Measurements from ENCODE around the gene MPC1. TPM values are rescaled to one million over a fixed set of nuclear protein-coding genes. Genes with fewer than 3 reads are reported as not detected.
A peak's percentile ranks its signal among the peaks of the same experiment; 100 is the strongest.

Gene MPC1
- total and polyA plus RNA-seq, 4 donors = 36.7 to 128 (median 66.7) TPM

GRCh38 chr6:166379800-166380199, 2.9 kb downstream of the MPC1 start:
- H3K4me3 ChIP-seq (ENCODE audit: low read length in 2 of 2) = peak overlapping the region in 1 of 2 donors; percentile 37
- no peak for ATAC-seq (ENCODE audit: low FRiP score)
- intact Hi-C loops (cut with DNase I) = loop anchor here (5.0 kb wide), 2 partner anchors 37 to 248 kb away; partner anchors contain the start of genes RPS6KA2 (in 1 of the 2) and SFT2D1 (in 1 of the 2)

GRCh38 chr6:166379103-166379586, 3.6 kb downstream of the MPC1 start:
- WGBS, 2 donors = 82 to 89% methylated on average over 1 of the region's 1 CpG
- ATAC-seq (ENCODE audit: low FRiP score) (no peak), DNase-seq (no peak)
- intact Hi-C loops (cut with DNase I) = no loop called here
- H3K27ac ChIP-seq (ENCODE audit: low read depth in 1 of 2, low read length in 2 of 2) = no peak overlapping the region
- no peak overlapping the region for H3K4me3 ChIP-seq (ENCODE audit: low read length in 2 of 2)
- no peaks in the 10 kb centered on the region for H3K27me3 ChIP-seq (ENCODE audit: control insufficient read depth in 1 of 2, insufficient read depth in 2 of 2, low read length in 1 of 2)
- H3K9me3 ChIP-seq (ENCODE audit: control insufficient read depth, low read length) = no peaks in the 10 kb centered on the region
- H3K4me1 ChIP-seq (ENCODE audit: control insufficient read depth in 1 of 2, insufficient read depth in 2 of 2, low read length in 2 of 2) = no peaks in the 10 kb centered on the region
- no peaks in the 10 kb centered on the region for H3K36me3 ChIP-seq (ENCODE audit: control insufficient read depth in 1 of 2, insufficient read depth in 2 of 2, low read length in 1 of 2)

More at GRCh38 chr6:166379800-166380199, 2.9 kb downstream of the MPC1 start:
- H3K36me3 ChIP-seq (ENCODE audit: control insufficient read depth in 1 of 2, insufficient read depth in 2 of 2, low read length in 1 of 2) = no peaks in the 10 kb centered on the region
- no peaks in the 10 kb centered on the region for H3K4me1 ChIP-seq (ENCODE audit: control insufficient read depth in 1 of 2, insufficient read depth in 2 of 2, low read length in 2 of 2)
- H3K9me3 ChIP-seq (ENCODE audit: control insufficient read depth, low read length) = no peaks in the 10 kb centered on the region
- H3K27ac ChIP-seq (ENCODE audit: low read depth in 1 of 2, low read length in 2 of 2) = no peak overlapping the region
- no peak for DNase-seq
- WGBS, 2 donors = 11 to 17% methylated on average over 4 of the region's 4 CpGs
- H3K27me3 ChIP-seq (ENCODE audit: control insufficient read depth in 1 of 2, insufficient read depth in 2 of 2, low read length in 1 of 2) = no peaks in the 10 kb centered on the region

- Histone ChIP-seq H3K9me3 (ENCODE audit: control insufficient read depth, low read length) (no peaks in the 10 kb centered on the region), H3K27me3 (ENCODE audit: control insufficient read depth in 1 of 2, insufficient read depth in 2 of 2, low read length in 1 of 2) (no peaks in the 10 kb centered on the region), H3K4me1 (ENCODE audit: control insufficient read depth in 1 of 2, insufficient read depth in 2 of 2, low read length in 2 of 2) (no peaks in the 10 kb centered on the region), H3K36me3 (ENCODE audit: control insufficient read depth in 1 of 2, insufficient read depth in 2 of 2, low read length in 1 of 2) (no peaks in the 10 kb centered on the region), H3K27ac (ENCODE audit: low read depth in 1 of 2, low read length in 2 of 2) (no peak overlapping the region), H3K4me3 (ENCODE audit: low read length in 2 of 2) (no peak overlapping the region)
- WGBS, 2 donors = 48 to 62% methylated on average over 2 of the region's 2 CpGs
- DNase-seq (no peak), ATAC-seq (ENCODE audit: low FRiP score) (no peak)
- intact Hi-C loops (cut with DNase I) = no loop called here
These were observed 5.0 kb downstream of the MPC1 start for GRCh38 chr6:166377721-166378120.

- DNase-seq (no peak), ATAC-seq (ENCODE audit: low FRiP score) (no peak)
- H3K4me1 ChIP-seq (ENCODE audit: control insufficient read depth in 1 of 2, insufficient read depth in 2 of 2, low read length in 2 of 2) = no peaks in the 10 kb centered on the region
- no peaks in the 10 kb centered on the region for H3K9me3 ChIP-seq (ENCODE audit: control insufficient read depth, low read length)
- intact Hi-C loops (cut with DNase I) = no loop called here
- H3K4me3 ChIP-seq (ENCODE audit: low read length in 2 of 2) = no peak overlapping the region
- WGBS, 2 donors = 94 to 100% methylated on average over 1 of the region's 1 CpG
- H3K27me3 ChIP-seq (ENCODE audit: control insufficient read depth in 1 of 2, insufficient read depth in 2 of 2, low read length in 1 of 2) = no peaks in the 10 kb centered on the region
- no peaks in the 10 kb centered on the region for H3K36me3 ChIP-seq (ENCODE audit: control insufficient read depth in 1 of 2, insufficient read depth in 2 of 2, low read length in 1 of 2)
- H3K27ac ChIP-seq (ENCODE audit: low read depth in 1 of 2, low read length in 2 of 2) = no peak overlapping the region
These were observed 7.7 kb downstream of the MPC1 start for GRCh38 chr6:166375013-166375412.

- H3K27me3 ChIP-seq (ENCODE audit: control insufficient read depth in 1 of 2, insufficient read depth in 2 of 2, low read length in 1 of 2) = no peaks in the 10 kb centered on the region
- H3K4me1 ChIP-seq (ENCODE audit: control insufficient read depth in 1 of 2, insufficient read depth in 2 of 2, low read length in 2 of 2) = no peaks in the 10 kb centered on the region
- intact Hi-C loops (cut with DNase I) = no loop called here
- WGBS, 2 donors = 91 to 92% methylated on average over 3 of the region's 3 CpGs
- no peak overlapping the region for H3K4me3 ChIP-seq (ENCODE audit: low read length in 2 of 2)
- DNase-seq (no peak), ATAC-seq (ENCODE audit: low FRiP score) (no peak)
- H3K9me3 ChIP-seq (ENCODE audit: control insufficient read depth, low read length) = no peaks in the 10 kb centered on the region
- H3K36me3 ChIP-seq (ENCODE audit: control insufficient read depth in 1 of 2, insufficient read depth in 2 of 2, low read length in 1 of 2) = no peaks in the 10 kb centered on the region
- H3K27ac ChIP-seq (ENCODE audit: low read depth in 1 of 2, low read length in 2 of 2) = no peak overlapping the region
These were observed 12.3 kb downstream of the MPC1 start for GRCh38 chr6:166370489-166370888.

GRCh38 chr6:166369782-166370181, 13.0 kb downstream of the MPC1 start:
- no peak for DNase-seq
- Histone ChIP-seq H3K36me3 (ENCODE audit: control insufficient read depth in 1 of 2, insufficient read depth in 2 of 2, low read length in 1 of 2) (no peaks in the 10 kb centered on the region), H3K9me3 (ENCODE audit: control insufficient read depth, low read length) (no peaks in the 10 kb centered on the region), H3K4me1 (ENCODE audit: control insufficient read depth in 1 of 2, insufficient read depth in 2 of 2, low read length in 2 of 2) (no peaks in the 10 kb centered on the region), H3K27ac (ENCODE audit: low read depth in 1 of 2, low read length in 2 of 2) (no peak overlapping the region), H3K4me3 (ENCODE audit: low read length in 2 of 2) (no peak overlapping the region), H3K27me3 (ENCODE audit: control insufficient read depth in 1 of 2, insufficient read depth in 2 of 2, low read length in 1 of 2) (no peaks in the 10 kb centered on the region)
- 78% methylated on average over 3 of the region's 3 CpGs for WGBS, 2 donors
- ATAC-seq (ENCODE audit: low FRiP score) = no peak
- intact Hi-C loops (cut with DNase I) = no loop called here

- peaks cover 0 to 1% of the 10 kb centered on the region in 2 donors for H3K4me1 ChIP-seq (ENCODE audit: control insufficient read depth in 1 of 2, insufficient read depth in 2 of 2, low read length in 2 of 2)
- no peaks in the 10 kb centered on the region for H3K27me3 ChIP-seq (ENCODE audit: control insufficient read depth in 1 of 2, insufficient read depth in 2 of 2, low read length in 1 of 2)
- no peaks in the 10 kb centered on the region for H3K9me3 ChIP-seq (ENCODE audit: control insufficient read depth, low read length)
- no peak for DNase-seq
- ATAC-seq (ENCODE audit: low FRiP score) = no peak
- no peak overlapping the region for H3K4me3 ChIP-seq (ENCODE audit: low read length in 2 of 2)
- no peaks in the 10 kb centered on the region for H3K36me3 ChIP-seq (ENCODE audit: control insufficient read depth in 1 of 2, insufficient read depth in 2 of 2, low read length in 1 of 2)
- intact Hi-C loops (cut with DNase I) = no loop called here
- no peak overlapping the region for H3K27ac ChIP-seq (ENCODE audit: low read depth in 1 of 2, low read length in 2 of 2)
- 87 to 90% methylated on average over 3 of the region's 3 CpGs for WGBS, 2 donors
These were observed 15.8 kb downstream of the MPC1 start for GRCh38 chr6:166366921-166367320.

- ATAC-seq (ENCODE audit: low FRiP score) = no peak
- WGBS, 2 donors = 29 to 33% methylated on average over 6 of the region's 6 CpGs
- Histone ChIP-seq H3K9me3 (ENCODE audit: control insufficient read depth, low read length) (no peaks in the 10 kb centered on the region), H3K4me1 (ENCODE audit: control insufficient read depth in 1 of 2, insufficient read depth in 2 of 2, low read length in 2 of 2) (peaks cover 0 to 1% of the 10 kb centered on the region in 2 donors), H3K27me3 (ENCODE audit: control insufficient read depth in 1 of 2, insufficient read depth in 2 of 2, low read length in 1 of 2) (no peaks in the 10 kb centered on the region), H3K27ac (ENCODE audit: low read depth in 1 of 2, low read length in 2 of 2) (peak overlapping the region in 1 of 2 donors; percentile 21), H3K36me3 (ENCODE audit: control insufficient read depth in 1 of 2, insufficient read depth in 2 of 2, low read length in 1 of 2) (no peaks in the 10 kb centered on the region), H3K4me3 (ENCODE audit: low read length in 2 of 2) (no peak overlapping the region)
- intact Hi-C loops (cut with DNase I) = loop anchor here (2.0 kb wide), 2 partner anchors 17 to 23 kb away; partner anchors contain the start of genes MPC1 (in 2 of the 2) and SFT2D1 (in 1 of the 2)
- no peak for DNase-seq
These were observed 16.9 kb downstream of the MPC1 start for GRCh38 chr6:166365806-166366205.

GRCh38 chr6:166365221-166365620, 17.5 kb downstream of the MPC1 start:
- intact Hi-C loops (cut with DNase I) = loop anchor here (2.0 kb wide), 2 partner anchors 18 to 22 kb away; partner anchors contain the start of genes MPC1 (in 2 of the 2) and SFT2D1 (in 1 of the 2)
- DNase-seq (no peak), ATAC-seq (ENCODE audit: low FRiP score) (peak; percentile 73)
- Histone ChIP-seq H3K36me3 (ENCODE audit: control insufficient read depth in 1 of 2, insufficient read depth in 2 of 2, low read length in 1 of 2) (no peaks in the 10 kb centered on the region), H3K9me3 (ENCODE audit: control insufficient read depth, low read length) (no peaks in the 10 kb centered on the region), H3K27ac (ENCODE audit: low read depth in 1 of 2, low read length in 2 of 2) (no peak overlapping the region), H3K4me3 (ENCODE audit: low read length in 2 of 2) (no peak overlapping the region), H3K27me3 (ENCODE audit: control insufficient read depth in 1 of 2, insufficient read depth in 2 of 2, low read length in 1 of 2) (no peaks in the 10 kb centered on the region), H3K4me1 (ENCODE audit: control insufficient read depth in 1 of 2, insufficient read depth in 2 of 2, low read length in 2 of 2) (peaks cover 0 to 1% of the 10 kb centered on the region in 2 donors)
- 1 to 6% methylated on average over 2 of the region's 2 CpGs for WGBS, 2 donors
